ENCODE data around the gene ATRX. TPM values are rescaled to one million over a fixed set of nuclear protein-coding genes. Genes with fewer than 3 reads are reported as not detected.

ATRX gene
- total and polyA plus RNA-seq, 2 experiments from 2014 or later: 162 to 179 TPM

DNA sequence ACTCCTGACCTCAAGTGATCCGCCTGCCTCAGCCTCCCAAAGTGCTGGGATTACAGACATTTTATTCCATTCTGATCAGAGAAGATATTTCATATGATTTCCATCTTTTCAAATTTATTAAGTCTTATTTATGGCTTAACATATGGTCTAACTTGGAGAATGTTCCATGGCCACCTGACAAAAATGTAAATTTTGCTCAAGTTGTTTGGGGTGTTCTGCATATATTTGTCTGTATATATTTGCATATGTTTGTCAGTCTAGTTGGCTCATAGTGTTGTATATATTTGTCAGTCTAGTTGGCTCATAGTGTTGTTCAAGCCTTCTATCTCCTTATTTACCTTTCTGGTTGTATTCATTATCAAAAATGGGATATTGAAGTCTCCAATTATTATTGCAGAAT, 16.2 kb upstream of the ATRX start:
- no peak overlapping the region for H3K27ac Mint-ChIP-seq
- Histone ChIP-seq H3K4me2 (no peak overlapping the region), H3K27ac (ENCODE audit: low read depth) (no peak overlapping the region), H3K27me3 (ENCODE audit: insufficient read depth) (no peaks in the 10 kb centered on the region), H3K4me1 (ENCODE audit: insufficient read depth) (no peaks in the 10 kb centered on the region), H3K4me3 (no peak overlapping the region), H4K20me1 (replicated peaks; ENCODE audit: insufficient read depth) (no peaks in the 10 kb centered on the region), H2AFZ (no peak overlapping the region), H3K36me3 (ENCODE audit: insufficient read depth) (no peaks in the 10 kb centered on the region), H3K79me2 (replicated peaks; ENCODE audit: insufficient read depth) (no peaks in the 10 kb centered on the region), H3K9me2 (ENCODE audit: insufficient read depth) (no peaks in the 10 kb centered on the region), H3F3A (replicated peaks; ENCODE audit: low read depth) (no peaks in the 10 kb centered on the region)
- H3K27me3 Mint-ChIP-seq (ENCODE audit: insufficient read depth, low read depth, poor library complexity): no peaks in the 10 kb centered on the region
- no peak overlapping the region for H3K4me3 Mint-ChIP-seq
- TF ChIP-seq ZNF114 (CRISPR knock-in tag; IDR thresholded peaks at IDR 0.05): no peak
- TF ChIP-seq, protein P1, sequence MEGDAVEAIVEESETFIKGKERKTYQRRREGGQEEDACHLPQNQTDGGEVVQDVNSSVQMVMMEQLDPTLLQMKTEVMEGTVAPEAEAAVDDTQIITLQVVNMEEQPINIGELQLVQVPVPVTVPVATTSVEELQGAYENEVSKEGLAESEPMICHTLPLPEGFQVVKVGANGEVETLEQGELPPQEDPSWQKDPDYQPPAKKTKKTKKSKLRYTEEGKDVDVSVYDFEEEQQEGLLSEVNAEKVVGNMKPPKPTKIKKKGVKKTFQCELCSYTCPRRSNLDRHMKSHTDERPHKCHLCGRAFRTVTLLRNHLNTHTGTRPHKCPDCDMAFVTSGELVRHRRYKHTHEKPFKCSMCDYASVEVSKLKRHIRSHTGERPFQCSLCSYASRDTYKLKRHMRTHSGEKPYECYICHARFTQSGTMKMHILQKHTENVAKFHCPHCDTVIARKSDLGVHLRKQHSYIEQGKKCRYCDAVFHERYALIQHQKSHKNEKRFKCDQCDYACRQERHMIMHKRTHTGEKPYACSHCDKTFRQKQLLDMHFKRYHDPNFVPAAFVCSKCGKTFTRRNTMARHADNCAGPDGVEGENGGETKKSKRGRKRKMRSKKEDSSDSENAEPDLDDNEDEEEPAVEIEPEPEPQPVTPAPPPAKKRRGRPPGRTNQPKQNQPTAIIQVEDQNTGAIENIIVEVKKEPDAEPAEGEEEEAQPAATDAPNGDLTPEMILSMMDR (conservative IDR thresholded peaks at IDR 0.05; ENCODE audit: low read depth in 2 of 2): no peak
- no peak for TF ChIP-seq ZNF331 (CRISPR knock-in tag; IDR thresholded peaks at IDR 0.05; ENCODE audit: low read depth)
- TF ChIP-seq, protein P2, sequence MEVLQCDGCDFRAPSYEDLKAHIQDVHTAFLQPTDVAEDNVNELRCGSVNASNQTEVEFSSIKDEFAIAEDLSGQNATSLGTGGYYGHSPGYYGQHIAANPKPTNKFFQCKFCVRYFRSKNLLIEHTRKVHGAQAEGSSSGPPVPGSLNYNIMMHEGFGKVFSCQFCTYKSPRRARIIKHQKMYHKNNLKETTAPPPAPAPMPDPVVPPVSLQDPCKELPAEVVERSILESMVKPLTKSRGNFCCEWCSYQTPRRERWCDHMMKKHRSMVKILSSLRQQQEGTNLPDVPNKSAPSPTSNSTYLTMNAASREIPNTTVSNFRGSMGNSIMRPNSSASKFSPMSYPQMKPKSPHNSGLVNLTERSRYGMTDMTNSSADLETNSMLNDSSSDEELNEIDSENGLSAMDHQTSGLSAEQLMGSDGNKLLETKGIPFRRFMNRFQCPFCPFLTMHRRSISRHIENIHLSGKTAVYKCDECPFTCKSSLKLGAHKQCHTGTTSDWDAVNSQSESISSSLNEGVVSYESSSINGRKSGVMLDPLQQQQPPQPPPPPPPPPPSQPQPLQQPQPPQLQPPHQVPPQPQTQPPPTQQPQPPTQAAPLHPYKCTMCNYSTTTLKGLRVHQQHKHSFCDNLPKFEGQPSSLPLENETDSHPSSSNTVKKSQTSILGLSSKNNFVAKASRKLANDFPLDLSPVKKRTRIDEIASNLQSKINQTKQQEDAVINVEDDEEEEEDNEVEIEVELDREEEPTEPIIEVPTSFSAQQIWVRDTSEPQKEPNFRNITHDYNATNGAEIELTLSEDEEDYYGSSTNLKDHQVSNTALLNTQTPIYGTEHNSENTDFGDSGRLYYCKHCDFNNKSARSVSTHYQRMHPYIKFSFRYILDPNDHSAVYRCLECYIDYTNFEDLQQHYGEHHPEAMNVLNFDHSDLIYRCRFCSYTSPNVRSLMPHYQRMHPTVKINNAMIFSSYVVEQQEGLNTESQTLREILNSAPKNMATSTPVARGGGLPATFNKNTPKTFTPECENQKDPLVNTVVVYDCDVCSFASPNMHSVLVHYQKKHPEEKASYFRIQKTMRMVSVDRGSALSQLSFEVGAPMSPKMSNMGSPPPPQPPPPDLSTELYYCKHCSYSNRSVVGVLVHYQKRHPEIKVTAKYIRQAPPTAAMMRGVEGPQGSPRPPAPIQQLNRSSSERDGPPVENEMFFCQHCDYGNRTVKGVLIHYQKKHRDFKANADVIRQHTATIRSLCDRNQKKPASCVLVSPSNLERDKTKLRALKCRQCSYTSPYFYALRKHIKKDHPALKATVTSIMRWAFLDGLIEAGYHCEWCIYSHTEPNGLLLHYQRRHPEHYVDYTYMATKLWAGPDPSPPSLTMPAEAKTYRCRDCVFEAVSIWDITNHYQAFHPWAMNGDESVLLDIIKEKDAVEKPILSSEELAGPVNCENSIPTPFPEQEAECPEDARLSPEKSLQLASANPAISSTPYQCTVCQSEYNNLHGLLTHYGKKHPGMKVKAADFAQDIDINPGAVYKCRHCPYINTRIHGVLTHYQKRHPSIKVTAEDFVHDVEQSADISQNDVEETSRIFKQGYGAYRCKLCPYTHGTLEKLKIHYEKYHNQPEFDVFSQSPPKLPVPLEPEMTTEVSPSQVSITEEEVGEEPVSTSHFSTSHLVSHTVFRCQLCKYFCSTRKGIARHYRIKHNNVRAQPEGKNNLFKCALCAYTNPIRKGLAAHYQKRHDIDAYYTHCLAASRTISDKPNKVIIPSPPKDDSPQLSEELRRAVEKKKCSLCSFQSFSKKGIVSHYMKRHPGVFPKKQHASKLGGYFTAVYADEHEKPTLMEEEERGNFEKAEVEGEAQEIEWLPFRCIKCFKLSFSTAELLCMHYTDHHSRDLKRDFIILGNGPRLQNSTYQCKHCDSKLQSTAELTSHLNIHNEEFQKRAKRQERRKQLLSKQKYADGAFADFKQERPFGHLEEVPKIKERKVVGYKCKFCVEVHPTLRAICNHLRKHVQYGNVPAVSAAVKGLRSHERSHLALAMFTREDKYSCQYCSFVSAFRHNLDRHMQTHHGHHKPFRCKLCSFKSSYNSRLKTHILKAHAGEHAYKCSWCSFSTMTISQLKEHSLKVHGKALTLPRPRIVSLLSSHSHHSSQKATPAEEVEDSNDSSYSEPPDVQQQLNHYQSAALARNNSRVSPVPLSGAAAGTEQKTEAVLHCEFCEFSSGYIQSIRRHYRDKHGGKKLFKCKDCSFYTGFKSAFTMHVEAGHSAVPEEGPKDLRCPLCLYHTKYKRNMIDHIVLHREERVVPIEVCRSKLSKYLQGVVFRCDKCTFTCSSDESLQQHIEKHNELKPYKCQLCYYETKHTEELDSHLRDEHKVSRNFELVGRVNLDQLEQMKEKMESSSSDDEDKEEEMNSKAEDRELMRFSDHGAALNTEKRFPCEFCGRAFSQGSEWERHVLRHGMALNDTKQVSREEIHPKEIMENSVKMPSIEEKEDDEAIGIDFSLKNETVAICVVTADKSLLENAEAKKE (CRISPR knock-in tag; IDR thresholded peaks at IDR 0.05): no peak
- no peak for TF ChIP-seq JUNB (IDR thresholded peaks at IDR 0.05; ENCODE audit: unreplicated experiment)
- no peak for TF ChIP-seq EZH2 (IDR thresholded peaks at IDR 0.05; ENCODE audit: low read depth, unreplicated experiment)
- TF ChIP-seq NANOG (IDR thresholded peaks at IDR 0.05; ENCODE audit: borderline replicate concordance): no peak
- TF ChIP-seq EZH2phosphoT487 (IDR thresholded peaks at IDR 0.05; ENCODE audit: unreplicated experiment): no peak
- TF ChIP-seq, protein P3, sequence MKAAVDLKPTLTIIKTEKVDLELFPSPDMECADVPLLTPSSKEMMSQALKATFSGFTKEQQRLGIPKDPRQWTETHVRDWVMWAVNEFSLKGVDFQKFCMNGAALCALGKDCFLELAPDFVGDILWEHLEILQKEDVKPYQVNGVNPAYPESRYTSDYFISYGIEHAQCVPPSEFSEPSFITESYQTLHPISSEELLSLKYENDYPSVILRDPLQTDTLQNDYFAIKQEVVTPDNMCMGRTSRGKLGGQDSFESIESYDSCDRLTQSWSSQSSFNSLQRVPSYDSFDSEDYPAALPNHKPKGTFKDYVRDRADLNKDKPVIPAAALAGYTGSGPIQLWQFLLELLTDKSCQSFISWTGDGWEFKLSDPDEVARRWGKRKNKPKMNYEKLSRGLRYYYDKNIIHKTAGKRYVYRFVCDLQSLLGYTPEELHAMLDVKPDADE (IDR thresholded peaks at IDR 0.05): no peak
- no peak for TF ChIP-seq CREB1 (CRISPR knock-in tag; IDR thresholded peaks at IDR 0.05; ENCODE audit: low read depth)
- TF ChIP-seq STAT1 (IDR thresholded peaks at IDR 0.05; ENCODE audit: unreplicated experiment): no peak
- TF ChIP-seq, protein P4, sequence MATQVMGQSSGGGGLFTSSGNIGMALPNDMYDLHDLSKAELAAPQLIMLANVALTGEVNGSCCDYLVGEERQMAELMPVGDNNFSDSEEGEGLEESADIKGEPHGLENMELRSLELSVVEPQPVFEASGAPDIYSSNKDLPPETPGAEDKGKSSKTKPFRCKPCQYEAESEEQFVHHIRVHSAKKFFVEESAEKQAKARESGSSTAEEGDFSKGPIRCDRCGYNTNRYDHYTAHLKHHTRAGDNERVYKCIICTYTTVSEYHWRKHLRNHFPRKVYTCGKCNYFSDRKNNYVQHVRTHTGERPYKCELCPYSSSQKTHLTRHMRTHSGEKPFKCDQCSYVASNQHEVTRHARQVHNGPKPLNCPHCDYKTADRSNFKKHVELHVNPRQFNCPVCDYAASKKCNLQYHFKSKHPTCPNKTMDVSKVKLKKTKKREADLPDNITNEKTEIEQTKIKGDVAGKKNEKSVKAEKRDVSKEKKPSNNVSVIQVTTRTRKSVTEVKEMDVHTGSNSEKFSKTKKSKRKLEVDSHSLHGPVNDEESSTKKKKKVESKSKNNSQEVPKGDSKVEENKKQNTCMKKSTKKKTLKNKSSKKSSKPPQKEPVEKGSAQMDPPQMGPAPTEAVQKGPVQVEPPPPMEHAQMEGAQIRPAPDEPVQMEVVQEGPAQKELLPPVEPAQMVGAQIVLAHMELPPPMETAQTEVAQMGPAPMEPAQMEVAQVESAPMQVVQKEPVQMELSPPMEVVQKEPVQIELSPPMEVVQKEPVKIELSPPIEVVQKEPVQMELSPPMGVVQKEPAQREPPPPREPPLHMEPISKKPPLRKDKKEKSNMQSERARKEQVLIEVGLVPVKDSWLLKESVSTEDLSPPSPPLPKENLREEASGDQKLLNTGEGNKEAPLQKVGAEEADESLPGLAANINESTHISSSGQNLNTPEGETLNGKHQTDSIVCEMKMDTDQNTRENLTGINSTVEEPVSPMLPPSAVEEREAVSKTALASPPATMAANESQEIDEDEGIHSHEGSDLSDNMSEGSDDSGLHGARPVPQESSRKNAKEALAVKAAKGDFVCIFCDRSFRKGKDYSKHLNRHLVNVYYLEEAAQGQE (IDR thresholded peaks at IDR 0.05; ENCODE audit: unreplicated experiment): no peak
- TF ChIP-seq POLR2AphosphoS5 (IDR thresholded peaks at IDR 0.05; ENCODE audit: low read depth): no peak
- H3K9me3 Mint-ChIP-seq: no peaks in the 10 kb centered on the region; the same call in 2 of the 3 replicates
- no peaks in the 10 kb centered on the region for H3K36me3 Mint-ChIP-seq (ENCODE audit: low read depth)
- ATAC-seq: no peak
- no peak for DNase-seq (ENCODE audit: low spot score)
- no peaks in the 10 kb centered on the region for H3K4me1 Mint-ChIP-seq

All from GM23338 (cell line).